ENCODE measurements around the gene KLHDC8A. TPM values are rescaled to one million over a fixed set of nuclear protein-coding genes. Genes with fewer than 3 reads are reported as not detected.

The KLHDC8A gene
- total RNA-seq, 1 donor from 2014 or later = 1.5 TPM

DNA sequence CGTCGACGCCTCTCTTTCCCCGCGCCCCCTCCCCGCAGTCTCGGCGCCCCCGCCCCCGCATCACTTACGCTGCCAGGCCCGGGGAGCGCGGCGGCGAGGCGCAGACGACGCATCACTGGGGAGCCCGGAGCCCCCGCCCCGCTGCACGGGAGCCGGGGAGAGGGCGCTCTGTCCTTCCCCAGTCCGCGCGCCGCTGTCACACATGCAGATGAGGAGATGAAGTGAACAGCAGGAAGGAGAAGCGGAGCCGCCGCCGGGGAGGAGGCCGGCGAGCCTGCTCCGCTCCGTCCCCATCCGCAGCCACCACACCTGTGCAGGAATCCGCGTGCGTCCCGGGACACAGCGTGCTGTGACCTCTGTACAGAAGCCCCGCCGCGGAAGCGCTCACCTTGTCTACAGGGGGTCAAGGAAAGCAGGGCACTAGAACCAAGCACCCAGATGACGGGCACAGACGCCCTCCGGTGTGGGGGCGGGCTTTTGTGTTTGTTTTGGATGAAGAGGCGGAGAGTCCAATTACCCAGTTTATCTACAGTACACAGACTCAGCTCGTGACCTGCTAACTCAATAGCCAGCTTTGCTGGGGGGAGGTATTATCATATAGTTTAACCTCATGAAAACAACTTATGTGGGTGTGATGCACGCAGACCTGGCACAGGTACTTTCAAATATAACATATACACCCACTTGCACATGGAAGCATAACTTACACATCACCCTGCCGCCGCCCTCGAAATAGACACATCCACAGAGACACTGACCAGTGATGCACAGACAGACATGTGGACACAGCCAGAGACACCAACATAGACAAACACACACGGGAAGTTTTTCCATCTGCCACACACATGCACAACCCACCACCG, 12.4 kb downstream of the KLHDC8A start:
- TF ChIP-seq, protein P1, sequence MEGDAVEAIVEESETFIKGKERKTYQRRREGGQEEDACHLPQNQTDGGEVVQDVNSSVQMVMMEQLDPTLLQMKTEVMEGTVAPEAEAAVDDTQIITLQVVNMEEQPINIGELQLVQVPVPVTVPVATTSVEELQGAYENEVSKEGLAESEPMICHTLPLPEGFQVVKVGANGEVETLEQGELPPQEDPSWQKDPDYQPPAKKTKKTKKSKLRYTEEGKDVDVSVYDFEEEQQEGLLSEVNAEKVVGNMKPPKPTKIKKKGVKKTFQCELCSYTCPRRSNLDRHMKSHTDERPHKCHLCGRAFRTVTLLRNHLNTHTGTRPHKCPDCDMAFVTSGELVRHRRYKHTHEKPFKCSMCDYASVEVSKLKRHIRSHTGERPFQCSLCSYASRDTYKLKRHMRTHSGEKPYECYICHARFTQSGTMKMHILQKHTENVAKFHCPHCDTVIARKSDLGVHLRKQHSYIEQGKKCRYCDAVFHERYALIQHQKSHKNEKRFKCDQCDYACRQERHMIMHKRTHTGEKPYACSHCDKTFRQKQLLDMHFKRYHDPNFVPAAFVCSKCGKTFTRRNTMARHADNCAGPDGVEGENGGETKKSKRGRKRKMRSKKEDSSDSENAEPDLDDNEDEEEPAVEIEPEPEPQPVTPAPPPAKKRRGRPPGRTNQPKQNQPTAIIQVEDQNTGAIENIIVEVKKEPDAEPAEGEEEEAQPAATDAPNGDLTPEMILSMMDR (IDR thresholded peaks at IDR 0.05; ENCODE audit: unreplicated experiment) = peak; percentile 2
- Mint-ChIP-seq H3K9me3 (ENCODE audit: unreplicated experiment) (no peaks in the 10 kb centered on the region), H3K4me1 (ENCODE audit: unreplicated experiment) (peaks cover 29% of the 10 kb centered on the region), H3K4me3 (ENCODE audit: unreplicated experiment) (no peak overlapping the region), H3K27ac (ENCODE audit: unreplicated experiment) (no peak overlapping the region), H3K27me3 (ENCODE audit: unreplicated experiment) (peaks cover 11% of the 10 kb centered on the region), H3K36me3 (ENCODE audit: low read depth, unreplicated experiment) (no peaks in the 10 kb centered on the region)
- peak; percentile 41 for DNase-seq (ENCODE audit: low spot score)

GRCh38 chr1:205343431-205344065, 13.2 kb downstream of the KLHDC8A start:
- Mint-ChIP-seq H3K4me3 (ENCODE audit: unreplicated experiment) (no peak overlapping the region), H3K27me3 (ENCODE audit: unreplicated experiment) (peaks cover 12% of the 10 kb centered on the region), H3K27ac (ENCODE audit: unreplicated experiment) (no peak overlapping the region), H3K4me1 (ENCODE audit: unreplicated experiment) (peaks cover 23% of the 10 kb centered on the region), H3K9me3 (ENCODE audit: unreplicated experiment) (no peaks in the 10 kb centered on the region), H3K36me3 (ENCODE audit: low read depth, unreplicated experiment) (no peaks in the 10 kb centered on the region)
- TF ChIP-seq, protein P1 (IDR thresholded peaks at IDR 0.05; ENCODE audit: unreplicated experiment) = peak; percentile 67
- peak; percentile 54 for DNase-seq (ENCODE audit: low spot score)

GRCh38 chr1:205342986-205343385, 13.7 kb downstream of the KLHDC8A start:
- no peak overlapping the region for H3K4me3 Mint-ChIP-seq (ENCODE audit: unreplicated experiment)
- H3K36me3 Mint-ChIP-seq (ENCODE audit: low read depth, unreplicated experiment) = no peaks in the 10 kb centered on the region
- TF ChIP-seq, protein P1 (IDR thresholded peaks at IDR 0.05; ENCODE audit: unreplicated experiment) = no peak
- H3K27me3 Mint-ChIP-seq (ENCODE audit: unreplicated experiment) = peaks cover 10% of the 10 kb centered on the region
- no peaks in the 10 kb centered on the region for H3K9me3 Mint-ChIP-seq (ENCODE audit: unreplicated experiment)
- H3K4me1 Mint-ChIP-seq (ENCODE audit: unreplicated experiment) = peaks cover 17% of the 10 kb centered on the region
- no peak for DNase-seq (ENCODE audit: low spot score)
- no peak overlapping the region for H3K27ac Mint-ChIP-seq (ENCODE audit: unreplicated experiment)

DNA sequence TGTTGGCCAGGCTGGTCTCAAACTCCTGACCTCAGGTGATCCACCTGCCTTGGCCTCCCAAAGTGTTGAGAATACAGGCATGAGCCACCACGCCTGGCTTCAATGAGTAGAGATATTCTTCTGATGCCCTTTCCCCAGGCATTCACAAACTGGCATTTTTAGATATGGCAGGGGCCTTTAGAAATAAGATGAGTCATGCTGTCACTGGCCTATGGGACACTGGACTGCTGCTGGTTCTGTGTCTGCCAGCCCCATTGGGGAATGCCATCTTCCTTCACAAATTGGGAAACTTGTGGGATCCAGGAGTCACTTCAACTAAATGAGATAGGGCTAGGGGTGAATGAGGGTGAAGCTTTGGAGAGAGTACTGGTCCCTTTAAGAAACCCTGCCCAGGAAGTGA, 16.0 kb downstream of the KLHDC8A start:
- no peak overlapping the region for H3K27ac Mint-ChIP-seq (ENCODE audit: unreplicated experiment)
- TF ChIP-seq, protein P1 (IDR thresholded peaks at IDR 0.05; ENCODE audit: unreplicated experiment) = no peak
- H3K27me3 Mint-ChIP-seq (ENCODE audit: unreplicated experiment) = peaks cover 11% of the 10 kb centered on the region
- no peaks in the 10 kb centered on the region for H3K9me3 Mint-ChIP-seq (ENCODE audit: unreplicated experiment)
- H3K36me3 Mint-ChIP-seq (ENCODE audit: low read depth, unreplicated experiment) = no peaks in the 10 kb centered on the region
- H3K4me3 Mint-ChIP-seq (ENCODE audit: unreplicated experiment) = no peak overlapping the region
- DNase-seq (ENCODE audit: low spot score) = no peak
- peaks cover 3% of the 10 kb centered on the region for H3K4me1 Mint-ChIP-seq (ENCODE audit: unreplicated experiment)

DNA sequence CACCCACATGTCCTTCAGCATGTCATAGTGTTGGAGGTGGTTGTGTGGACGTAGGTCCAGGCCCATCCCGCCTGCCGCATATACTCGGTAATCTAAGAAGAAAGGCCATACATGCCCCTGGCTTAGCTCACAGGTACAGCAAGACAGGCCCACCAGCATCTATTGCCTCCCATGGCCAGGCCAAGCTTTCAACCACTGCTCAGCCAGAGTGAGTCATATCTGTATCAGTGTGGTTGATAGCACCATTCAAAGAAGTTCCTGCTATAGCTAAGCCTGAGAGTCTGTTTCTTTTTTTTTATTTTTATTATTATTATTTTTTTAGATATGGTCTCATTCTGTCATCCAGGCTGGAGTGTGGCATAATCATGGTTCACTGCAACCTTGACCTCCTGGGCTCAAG, 17.0 kb downstream of the KLHDC8A start:
- DNase-seq (ENCODE audit: low spot score) = no peak
- TF ChIP-seq, protein P1 (IDR thresholded peaks at IDR 0.05; ENCODE audit: unreplicated experiment) = no peak
- no peaks in the 10 kb centered on the region for H3K36me3 Mint-ChIP-seq (ENCODE audit: low read depth, unreplicated experiment)
- no peak overlapping the region for H3K4me3 Mint-ChIP-seq (ENCODE audit: unreplicated experiment)
- H3K9me3 Mint-ChIP-seq (ENCODE audit: unreplicated experiment) = no peaks in the 10 kb centered on the region
- peaks cover 3% of the 10 kb centered on the region for H3K4me1 Mint-ChIP-seq (ENCODE audit: unreplicated experiment)
- no peak overlapping the region for H3K27ac Mint-ChIP-seq (ENCODE audit: unreplicated experiment)
- peaks cover 10% of the 10 kb centered on the region for H3K27me3 Mint-ChIP-seq (ENCODE audit: unreplicated experiment)

Data from endothelial cell (in vitro differentiated cells).